Transverse colon (tissue), 3 donors: ENCODE results near the gene RSRC2.

Source experiments
- EP300 ChIP-seq: sonication (generic); formaldehyde crosslinking; IDR thresholded peaks from one replicate; pipeline ENCODE4 v1.6.1; 2017; ENCODE audit warnings: antibody characterized with exemption, low read depth
- TF ChIP-seq, protein P1 (sequence below), 5 experiments: fragments of 200-600 bp in 3 of 5; fragments of 450-650 bp in 2 of 5; sonication (generic) in 3 of 5; IDR thresholded peaks; 1 replicate in 2 of 5; 2 replicates in 3 of 5; pipeline ENCODE4 v1.5.1; 2016 to 2017; ENCODE audit warnings: antibody characterized with exemption in 5 of 5, inconsistent platforms in 3 of 5, mild to moderate bottlenecking in 2 of 5, moderate library complexity in 1 of 5

DNA sequence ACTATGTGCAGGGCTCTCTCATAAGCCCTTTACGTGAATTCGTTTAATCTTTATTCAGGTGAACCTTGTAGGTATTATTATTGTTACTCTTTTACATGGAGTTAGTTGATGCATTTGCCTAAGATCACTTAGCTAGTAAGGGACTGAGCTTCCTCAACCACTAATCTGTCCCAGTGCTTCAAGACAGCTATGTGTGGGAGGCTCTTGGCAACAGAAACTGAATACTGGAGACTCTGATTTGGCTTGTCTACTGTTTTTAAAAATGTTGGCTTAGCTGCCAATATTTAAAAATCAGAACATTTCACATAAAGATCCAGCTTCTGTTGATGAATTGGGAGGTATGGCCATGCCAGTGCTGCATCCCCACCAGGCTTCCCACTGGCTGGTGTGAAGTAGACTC lies 7.1 kb upstream of the RSRC2 start:
- TF ChIP-seq EP300 = no peak
- TF ChIP-seq, protein P1, sequence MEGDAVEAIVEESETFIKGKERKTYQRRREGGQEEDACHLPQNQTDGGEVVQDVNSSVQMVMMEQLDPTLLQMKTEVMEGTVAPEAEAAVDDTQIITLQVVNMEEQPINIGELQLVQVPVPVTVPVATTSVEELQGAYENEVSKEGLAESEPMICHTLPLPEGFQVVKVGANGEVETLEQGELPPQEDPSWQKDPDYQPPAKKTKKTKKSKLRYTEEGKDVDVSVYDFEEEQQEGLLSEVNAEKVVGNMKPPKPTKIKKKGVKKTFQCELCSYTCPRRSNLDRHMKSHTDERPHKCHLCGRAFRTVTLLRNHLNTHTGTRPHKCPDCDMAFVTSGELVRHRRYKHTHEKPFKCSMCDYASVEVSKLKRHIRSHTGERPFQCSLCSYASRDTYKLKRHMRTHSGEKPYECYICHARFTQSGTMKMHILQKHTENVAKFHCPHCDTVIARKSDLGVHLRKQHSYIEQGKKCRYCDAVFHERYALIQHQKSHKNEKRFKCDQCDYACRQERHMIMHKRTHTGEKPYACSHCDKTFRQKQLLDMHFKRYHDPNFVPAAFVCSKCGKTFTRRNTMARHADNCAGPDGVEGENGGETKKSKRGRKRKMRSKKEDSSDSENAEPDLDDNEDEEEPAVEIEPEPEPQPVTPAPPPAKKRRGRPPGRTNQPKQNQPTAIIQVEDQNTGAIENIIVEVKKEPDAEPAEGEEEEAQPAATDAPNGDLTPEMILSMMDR (IDR thresholded peaks at IDR 0.05) = no peak
